H1 (cell line): ENCODE data around the gene TSSC4.

Experiments
- EP300 ChIP-seq, 2 experiments: IDR thresholded peaks; 1 replicate in 1 of 2; 2 replicates in 1 of 2; pipeline ENCODE4 v1.6.1; 2011 to 2012; ENCODE audit warnings: low read depth in 2 of 2, low read length in 2 of 2, mild to moderate bottlenecking in 2 of 2, borderline replicate concordance in 1 of 2, inconsistent platforms in 1 of 2, moderate library complexity in 1 of 2
- FOSL1 ChIP-seq: IDR thresholded peaks from 2 replicates; pipeline ENCODE4 v1.6.1; 2011; ENCODE audit warnings: mild to moderate bottlenecking, low read depth, low read length, moderate library complexity; ENCODE audit not compliant: insufficient read depth
- JUN ChIP-seq: IDR thresholded peaks from 2 replicates; pipeline ENCODE4 v1.6.1; 2011; ENCODE audit warnings: low read depth, mild to moderate bottlenecking, improper control_type of control experiment, low read length
- JUND ChIP-seq: IDR thresholded peaks from 2 replicates; pipeline ENCODE4 v1.6.1; 2011; ENCODE audit warnings: mild to moderate bottlenecking, improper control_type of control experiment, low read length
- POLR2A ChIP-seq, 2 experiments: IDR thresholded peaks; 1 replicate in 1 of 2; 2 replicates in 1 of 2; pipeline ENCODE4 v1.6.1; 2011; ENCODE audit warnings: low read depth in 2 of 2, low read length in 2 of 2, mild to moderate bottlenecking in 2 of 2; ENCODE audit errors: control extremely low read depth in 1 of 2
- TF ChIP-seq, protein P1 (sequence below), 3 experiments: IDR thresholded peaks; 1 replicate in 2 of 3; 2 replicates in 1 of 3; pipeline versions ENCODE4 v1.5.1 to v1.6.1; 2011; ENCODE audit warnings: low read length in 3 of 3, mild to moderate bottlenecking in 3 of 3, inconsistent platforms in 2 of 3, low read depth in 1 of 3, moderate library complexity in 1 of 3; ENCODE audit not compliant: insufficient read depth in 1 of 3; ENCODE audit errors: control extremely low read depth in 1 of 3

DNA sequence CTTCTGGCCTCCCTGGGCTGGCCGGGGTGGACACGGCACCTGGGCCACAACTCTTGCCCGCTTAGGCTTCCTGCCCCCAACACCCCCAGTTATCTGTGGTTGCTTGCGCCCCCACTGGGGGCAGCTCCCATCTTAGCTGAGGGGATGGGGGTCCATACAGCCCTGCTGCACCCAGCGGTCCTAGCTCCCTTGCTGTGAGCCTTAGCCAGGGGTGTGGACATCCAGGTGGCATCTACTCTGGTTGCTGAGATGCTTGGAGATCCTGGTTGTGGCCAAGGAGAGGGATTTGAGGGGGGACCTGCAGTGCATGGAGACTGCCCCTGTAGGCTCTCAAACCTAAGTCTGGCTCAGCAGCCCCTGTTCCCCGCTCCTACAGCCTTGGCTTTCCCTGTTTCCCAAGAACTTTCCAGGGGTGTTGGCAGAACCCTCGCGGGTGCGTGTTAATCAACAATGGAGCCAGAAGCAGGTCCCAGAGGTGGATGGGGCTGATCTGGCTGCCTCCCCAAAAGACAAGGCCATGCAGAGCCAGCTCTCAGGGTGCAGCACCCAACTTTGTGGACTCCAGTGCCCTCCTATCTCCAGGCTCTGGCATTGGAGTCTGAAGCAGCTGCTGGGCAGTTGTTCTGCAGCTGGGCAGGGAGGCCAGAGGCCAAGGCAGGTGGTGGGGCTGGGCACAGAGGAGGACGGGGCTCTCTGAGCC is 47.6 kb downstream of the TSSC4 start:
- TF ChIP-seq EP300 (IDR thresholded peaks at IDR 0.05; ENCODE audit: borderline replicate concordance in 1 of 2, low read depth in 2 of 2, low read length in 2 of 2) (no peak), JUND (no peak), FOSL1 (no peak), POLR2A (IDR thresholded peaks at IDR 0.05; ENCODE audit: control extremely low read depth in 1 of 2, low read depth in 2 of 2, low read length in 2 of 2) (no peak), JUN (no peak)
- TF ChIP-seq, protein P1, sequence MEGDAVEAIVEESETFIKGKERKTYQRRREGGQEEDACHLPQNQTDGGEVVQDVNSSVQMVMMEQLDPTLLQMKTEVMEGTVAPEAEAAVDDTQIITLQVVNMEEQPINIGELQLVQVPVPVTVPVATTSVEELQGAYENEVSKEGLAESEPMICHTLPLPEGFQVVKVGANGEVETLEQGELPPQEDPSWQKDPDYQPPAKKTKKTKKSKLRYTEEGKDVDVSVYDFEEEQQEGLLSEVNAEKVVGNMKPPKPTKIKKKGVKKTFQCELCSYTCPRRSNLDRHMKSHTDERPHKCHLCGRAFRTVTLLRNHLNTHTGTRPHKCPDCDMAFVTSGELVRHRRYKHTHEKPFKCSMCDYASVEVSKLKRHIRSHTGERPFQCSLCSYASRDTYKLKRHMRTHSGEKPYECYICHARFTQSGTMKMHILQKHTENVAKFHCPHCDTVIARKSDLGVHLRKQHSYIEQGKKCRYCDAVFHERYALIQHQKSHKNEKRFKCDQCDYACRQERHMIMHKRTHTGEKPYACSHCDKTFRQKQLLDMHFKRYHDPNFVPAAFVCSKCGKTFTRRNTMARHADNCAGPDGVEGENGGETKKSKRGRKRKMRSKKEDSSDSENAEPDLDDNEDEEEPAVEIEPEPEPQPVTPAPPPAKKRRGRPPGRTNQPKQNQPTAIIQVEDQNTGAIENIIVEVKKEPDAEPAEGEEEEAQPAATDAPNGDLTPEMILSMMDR (IDR thresholded peaks at IDR 0.05; ENCODE audit: control extremely low read depth in 1 of 3, insufficient read depth in 1 of 3, low read depth in 1 of 3, low read length in 3 of 3), result no peak
